Measurements from ENCODE around the gene LRRC36.

The LRRC36 gene

DNA sequence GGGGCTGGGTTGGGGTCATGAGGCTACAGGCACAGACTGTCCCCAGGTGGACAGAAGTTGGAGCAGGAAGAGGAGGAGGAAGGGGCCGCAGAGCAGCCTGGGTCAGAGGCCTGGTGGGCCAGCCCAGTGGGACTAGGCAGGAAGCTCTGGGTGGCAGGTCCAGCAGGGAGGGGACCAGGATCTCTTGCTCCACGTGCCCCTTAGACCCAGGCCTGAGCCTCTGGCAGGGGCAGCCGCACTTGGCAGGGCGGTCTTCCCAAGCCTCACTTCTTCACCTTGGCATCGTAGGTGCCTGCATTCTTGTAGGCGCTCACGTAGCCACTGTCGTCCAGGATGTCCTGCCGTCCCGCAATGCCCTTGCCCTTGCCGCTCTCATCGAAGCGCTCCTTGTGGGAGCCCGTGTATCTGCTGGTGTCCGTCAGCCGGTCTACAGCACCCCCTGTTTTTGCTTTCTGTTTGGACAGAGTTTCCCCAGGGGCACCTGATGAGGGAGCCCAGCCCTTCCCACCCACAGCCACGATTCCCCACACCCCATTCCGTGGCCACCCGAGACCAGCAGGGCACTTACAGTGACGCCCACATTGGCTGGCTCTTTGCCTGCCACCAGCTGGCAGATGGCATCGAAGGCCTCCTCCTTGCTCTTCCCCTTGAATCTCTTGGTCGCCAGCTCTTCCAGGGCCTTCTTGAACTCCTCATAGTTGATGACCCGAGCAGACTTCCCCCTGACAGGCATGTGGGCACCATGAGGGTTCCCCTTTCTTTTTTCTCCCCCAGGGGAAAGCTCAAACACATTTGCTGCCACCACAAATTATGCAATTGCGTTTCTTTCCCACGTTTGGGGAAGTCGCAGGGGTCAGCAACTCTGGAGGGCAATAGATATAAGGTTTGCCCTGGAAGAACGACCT lies 63.5 kb downstream of the LRRC36 start:
- peak in 30 of 51 donors; percentile 25 to 81 (median 50) for DNase-seq

DNA sequence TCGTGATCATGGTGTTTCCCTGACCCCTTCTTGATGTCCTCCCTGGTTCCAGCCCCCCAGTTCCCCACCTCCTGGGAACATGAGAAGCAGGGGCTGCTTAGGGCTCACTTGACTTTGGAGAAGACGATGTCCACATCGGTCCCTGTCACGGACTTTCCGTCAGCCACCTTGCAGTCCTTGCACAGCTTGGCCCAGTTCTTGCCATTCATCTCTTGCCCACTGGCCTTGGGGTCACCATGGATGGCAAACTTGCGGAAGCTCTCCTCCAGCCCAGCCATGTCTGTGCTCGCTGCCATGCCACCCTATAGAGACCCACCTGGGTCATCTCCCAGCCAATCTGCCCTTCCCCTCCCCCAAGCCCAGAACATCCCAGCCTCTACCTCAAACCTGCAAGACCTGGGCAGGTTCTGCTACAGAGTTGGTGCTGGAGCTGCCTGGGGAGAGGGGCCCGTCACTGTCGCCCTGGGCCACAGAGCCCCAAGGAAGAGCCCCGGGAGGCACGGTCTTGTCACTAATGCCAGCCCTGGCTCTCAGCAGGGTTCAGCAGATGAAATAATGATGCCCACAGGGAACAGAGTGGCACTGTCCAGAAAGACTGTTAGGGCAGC lies 64.3 kb downstream of the LRRC36 start:
- DNase-seq: peak in 2 of 51 donors; percentile 54 to 75

DNA sequence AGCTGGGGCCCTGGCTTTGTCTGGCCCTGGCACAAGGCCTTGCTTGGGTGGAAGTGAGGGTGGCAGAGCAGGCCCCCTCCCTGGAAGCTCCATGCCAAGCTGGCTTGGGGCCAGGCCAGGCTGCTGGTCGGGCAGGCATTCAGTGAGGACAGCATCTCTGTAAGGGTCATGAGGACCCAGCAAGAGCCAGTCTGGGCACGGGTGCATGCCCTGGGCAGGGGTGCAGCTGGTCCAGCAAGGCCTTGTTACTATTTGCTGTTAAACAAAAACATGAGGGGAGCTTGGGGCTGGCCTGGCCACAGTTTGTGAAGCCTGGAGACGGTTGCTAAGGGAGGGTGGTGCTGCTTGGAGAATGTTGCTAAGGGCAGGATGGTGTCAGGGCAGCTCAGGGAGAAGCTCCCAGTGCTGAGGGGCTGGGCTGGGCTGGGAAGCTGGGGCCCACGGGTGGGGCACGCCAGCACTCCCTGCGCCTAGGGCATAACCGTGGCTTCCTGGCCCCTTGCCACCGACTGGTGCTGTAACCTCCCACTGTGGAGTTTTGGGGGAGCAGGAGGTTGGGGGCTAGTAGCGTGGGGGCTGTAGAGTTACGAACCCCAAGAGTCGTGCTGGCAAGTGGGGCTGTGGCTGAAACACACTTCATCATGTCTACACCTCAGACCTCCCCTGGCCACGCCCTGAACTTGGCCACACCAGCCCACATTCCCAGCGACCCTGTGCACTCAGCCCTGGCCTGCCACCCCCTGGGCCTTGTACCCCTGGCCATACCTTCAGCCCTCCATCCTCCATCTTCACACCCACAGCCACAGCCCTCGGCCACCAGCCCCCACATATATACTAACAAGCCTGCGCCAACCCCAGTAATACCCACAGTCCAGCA lies 65.0 kb downstream of the LRRC36 start:
- peak in 50 of 51 donors; percentile 54 to 98 (median 90) for DNase-seq

DNA sequence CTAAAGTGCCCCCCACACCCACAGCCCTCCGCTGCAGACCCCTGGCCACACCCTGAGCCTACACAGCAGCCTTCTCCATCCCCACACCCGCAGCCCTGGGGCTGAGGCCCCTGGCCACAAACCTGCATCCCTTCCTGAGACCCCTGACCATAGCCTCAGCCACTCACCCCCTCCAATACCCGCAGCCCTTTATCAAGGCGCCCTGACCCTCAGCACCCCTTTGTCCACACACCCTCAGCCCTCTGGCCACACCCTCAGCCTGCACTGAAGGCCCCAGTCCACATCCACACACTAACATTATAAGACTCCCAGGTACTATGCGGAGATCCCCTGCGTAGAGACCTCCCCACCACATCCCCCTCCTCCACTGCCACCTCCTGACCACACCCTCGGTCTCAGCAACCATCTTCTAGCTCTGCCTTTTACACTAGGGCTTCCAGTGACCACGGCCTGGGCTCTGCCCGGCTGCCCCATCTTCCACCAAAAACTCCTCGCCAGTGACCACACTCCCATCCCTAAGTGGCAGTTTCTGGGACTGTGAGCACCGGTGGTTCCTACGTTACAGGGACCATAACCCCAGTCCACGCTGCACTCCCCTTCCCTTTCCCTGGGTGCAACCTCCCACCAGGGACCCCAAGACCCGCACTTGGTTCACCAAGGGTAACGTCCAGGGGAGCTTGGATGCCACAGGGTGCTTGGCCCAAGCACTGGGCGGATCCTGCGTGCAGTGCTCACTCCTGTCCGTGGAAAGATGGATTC lies 65.9 kb downstream of the LRRC36 start:
- DNase-seq: peak in 1 of 51 donors; percentile 66

DNA sequence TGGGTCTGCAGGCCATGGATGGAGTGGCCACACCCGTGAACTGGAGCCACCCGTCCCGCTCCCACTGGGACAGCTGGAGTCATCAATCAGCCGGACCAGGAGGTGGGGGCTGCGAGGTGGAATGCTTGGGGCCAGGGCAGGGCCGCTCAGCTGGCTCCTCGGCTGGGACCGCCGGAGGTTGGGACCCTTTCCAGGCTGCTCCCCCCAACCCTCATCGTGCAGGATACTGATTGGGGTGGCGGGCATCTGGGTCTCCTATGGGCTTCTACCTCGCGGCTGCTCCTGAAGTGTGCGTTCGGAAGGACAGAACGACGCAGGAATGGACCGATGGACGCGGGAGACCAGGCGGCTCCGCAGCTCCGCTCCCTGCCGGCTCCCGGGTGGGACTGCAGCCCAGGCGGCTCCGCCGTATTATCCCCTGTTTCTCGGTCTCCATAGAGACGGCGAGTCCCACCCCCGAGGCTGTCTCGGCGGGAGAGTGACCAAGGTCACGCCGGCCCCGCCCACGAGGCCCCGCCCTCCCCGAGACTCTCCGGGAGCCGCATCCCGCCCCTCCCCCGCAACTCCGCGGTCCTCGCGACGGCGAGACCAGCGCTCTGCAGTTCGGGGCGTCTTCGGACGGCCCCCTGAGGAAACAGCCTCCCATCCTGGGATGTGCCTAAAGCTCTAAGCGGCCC lies 66.6 kb downstream of the LRRC36 start, which contains the start of gene TPPP3:
Gene TPPP3 (minus strand): TSS at position 388 of the 677 bp plus-strand sequence. CDS start 2,387 bp downstream, outside the sequence.
- peak in 49 of 51 donors; percentile 34 to 96 (median 86) for DNase-seq

DNA sequence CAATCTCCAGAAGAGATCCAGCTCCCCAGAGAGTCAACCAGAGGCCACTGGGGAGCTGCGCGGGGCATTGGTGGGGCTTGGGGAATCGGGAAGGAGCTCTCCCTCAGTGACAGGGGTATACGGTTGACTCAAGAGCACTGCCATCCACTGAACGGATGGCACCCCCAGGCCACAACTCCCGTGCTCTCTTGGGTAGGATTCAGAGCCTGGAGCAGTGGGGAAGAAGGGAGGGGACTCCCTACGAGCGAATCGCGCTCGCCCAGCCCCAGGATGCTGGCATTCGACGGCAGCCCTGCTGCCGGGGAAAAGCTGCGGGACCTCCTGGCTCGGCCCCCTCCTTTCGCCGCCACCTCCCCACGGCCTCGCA lies 67.2 kb downstream of the LRRC36 start:
- DNase-seq: peak in 2 of 51 donors; percentile 36 to 47

DNA sequence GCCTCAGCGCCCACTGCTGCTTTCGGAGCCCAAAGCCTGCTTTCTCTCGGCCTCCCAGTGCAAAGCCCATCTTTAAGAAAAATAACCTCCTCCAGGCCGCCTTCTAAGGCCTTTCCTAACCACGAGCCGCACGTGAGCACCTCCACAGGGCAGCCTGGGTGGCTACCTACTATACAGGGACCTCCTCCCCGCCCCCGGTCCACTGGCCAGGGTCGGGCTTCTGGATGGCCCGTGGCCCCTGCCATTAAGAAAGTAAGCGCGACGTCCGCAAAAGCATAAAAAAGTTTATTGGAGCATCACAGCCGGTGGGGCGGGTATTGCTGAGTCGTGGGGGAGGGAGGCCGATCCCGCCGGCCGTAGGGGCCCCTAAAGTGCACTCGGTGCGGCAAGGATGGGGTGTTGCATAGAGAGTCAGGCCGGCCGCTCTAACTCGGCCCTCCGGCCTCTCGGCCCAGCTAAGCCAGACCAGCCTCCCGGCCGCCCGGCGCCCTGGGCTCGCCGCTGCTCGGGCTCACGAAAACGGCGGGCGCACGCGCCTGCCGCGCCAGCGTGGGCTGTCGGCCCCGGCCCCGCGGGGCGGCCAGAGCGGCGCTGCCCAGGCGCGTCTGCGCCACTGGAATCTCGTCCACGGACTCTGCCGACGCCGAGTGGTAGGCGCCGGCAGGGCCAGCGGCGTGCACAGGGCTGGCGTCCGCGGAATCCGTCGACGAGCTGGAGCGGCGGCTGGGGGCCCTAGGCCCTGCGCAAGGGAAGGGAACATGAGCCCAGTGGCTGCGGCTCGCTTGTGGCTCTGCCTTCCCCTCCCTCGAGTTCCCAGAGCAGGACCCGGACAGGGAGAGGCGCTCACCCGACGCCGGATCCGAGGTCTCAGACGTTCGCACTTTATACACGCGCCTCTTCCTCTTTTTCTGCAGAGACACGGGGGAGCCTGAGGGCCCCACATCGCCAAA lies 67.8 kb downstream of the LRRC36 start:
- peak in 2 of 51 donors; percentile 16 to 23 for DNase-seq

DNA sequence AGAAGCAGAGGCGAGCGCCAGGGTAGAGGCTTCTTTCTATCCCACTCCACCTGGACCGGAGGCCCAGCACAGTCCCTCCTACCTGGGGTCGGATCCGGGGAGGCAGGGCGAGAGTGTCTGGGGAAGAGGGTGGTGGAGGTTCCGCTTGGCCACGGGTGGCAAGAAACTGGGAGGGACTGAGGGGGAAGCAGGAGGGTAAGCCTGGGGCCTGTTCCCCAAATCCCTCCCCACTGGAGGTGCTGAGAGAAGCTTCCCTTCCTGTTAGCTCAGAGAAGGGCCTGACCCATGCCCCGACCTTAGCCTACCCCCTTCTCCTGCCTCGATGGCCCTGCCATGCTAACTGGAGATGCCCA lies 68.5 kb downstream of the LRRC36 start:
- no peak for DNase-seq

DNA sequence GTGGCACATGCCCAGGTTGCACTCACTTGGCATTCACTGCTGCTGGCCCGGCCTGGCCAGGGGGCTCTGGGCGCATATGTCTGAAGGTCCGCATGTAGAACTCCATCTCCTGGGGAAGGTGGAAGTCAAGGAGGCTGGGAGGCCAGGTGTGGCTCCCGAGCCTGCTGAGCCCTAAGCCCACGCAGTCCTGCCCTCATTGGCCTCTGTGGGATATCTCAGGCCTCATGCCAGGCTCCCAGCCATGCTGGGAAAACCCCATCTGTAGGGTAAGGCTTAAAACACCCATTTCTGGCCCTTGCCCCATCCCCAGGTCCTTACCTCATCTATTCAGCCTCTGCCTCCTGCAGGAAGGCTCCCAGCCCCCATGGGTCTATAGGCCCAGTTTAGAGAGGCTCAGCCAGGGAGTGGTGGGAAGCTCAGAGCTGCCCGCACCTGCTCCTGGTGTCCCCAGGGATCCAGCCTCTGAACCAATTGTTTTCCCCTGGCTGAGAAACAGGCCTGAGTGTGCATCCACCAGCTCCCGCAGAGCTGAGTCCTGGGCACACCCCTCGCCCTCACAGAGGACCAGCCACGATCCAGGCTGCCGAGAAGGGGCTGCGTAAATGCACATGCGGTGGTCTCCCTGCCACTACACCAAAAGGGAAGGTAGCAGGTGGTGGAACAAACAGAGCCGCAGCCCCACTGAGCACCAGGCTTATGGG lies 69.0 kb downstream of the LRRC36 start:
- DNase-seq: no peak

DNA sequence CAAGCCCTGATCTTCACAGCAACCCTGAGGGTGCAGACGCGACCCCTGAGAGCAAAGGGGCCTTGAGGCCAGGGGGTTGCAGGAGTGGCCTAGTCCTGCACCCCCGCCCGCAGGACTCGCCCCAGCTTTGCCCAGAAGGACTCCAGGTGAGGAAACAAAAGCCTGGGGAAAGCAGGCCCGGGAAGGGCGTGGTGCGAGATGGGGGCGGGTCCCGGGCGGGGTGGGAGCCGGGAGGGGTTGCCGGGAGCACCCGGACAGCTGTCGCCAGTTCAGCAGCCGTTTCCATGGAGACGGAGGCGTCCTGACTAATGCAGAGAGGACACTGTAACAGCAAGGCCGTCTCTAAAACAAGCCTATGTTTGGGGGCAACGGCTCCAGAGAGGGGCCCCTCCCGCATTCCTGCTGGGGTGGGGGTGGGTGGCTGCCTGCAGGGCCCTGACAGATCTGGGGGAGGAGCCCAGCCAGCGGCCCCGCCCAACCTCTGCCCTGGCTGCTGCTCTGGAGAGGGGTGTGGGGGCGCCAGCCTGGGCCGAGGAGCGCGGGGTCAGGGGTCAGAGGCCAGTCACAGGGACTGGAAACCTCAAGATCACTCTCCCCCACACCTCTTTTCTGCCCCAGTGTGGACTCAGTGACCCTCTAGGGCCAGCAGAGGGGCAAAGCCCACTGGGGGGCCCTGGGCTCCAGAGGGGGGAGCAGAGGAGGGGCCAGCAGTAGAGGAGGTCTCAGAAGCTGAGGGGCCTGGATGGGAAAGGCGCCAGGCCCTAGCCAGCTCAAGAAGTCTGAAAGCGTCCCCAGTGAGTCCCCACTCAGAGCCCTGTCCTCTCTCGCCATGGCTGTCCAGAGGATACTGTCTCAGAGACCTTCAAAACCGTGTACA lies 69.8 kb downstream of the LRRC36 start:
- peak in 29 of 51 donors; percentile 5 to 76 (median 45) for DNase-seq

DNA sequence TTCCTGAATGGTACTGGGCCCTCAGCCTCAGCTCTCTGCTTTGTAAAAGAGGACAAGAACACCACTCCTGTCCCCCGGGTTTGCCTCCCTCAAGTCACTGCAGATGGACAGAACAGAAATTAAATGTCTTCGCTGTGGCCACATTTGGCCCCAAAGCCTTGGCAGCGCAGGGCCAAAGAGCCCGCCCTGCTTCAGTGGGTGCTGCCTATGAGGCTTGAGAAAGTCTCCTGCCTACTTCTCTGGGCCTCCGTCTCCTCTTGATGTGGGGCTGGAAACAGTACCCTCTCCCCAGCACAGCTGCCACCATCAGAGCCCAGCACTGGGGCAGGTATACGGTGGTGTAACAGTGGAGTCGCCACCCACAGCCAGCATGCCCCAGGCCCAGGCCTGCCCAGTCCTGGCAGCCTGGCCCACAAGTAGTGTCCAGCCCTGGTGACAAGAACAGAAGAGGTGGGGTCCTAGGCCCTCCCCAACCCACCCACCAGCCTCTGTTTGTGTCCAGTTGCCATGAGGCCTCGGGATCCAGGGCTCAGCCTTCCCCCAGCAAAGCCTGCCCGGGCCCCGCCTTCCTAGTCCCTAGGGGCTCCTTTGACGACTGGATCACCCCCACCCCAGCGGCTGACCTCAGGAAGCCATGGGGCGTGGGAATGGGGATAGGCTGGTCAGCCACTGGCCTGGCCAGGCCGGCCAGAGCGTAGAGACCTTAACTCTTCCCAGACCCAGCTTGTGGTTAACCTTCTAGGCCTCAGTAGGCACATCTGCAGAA lies 70.6 kb downstream of the LRRC36 start:
- DNase-seq: no peak

DNA sequence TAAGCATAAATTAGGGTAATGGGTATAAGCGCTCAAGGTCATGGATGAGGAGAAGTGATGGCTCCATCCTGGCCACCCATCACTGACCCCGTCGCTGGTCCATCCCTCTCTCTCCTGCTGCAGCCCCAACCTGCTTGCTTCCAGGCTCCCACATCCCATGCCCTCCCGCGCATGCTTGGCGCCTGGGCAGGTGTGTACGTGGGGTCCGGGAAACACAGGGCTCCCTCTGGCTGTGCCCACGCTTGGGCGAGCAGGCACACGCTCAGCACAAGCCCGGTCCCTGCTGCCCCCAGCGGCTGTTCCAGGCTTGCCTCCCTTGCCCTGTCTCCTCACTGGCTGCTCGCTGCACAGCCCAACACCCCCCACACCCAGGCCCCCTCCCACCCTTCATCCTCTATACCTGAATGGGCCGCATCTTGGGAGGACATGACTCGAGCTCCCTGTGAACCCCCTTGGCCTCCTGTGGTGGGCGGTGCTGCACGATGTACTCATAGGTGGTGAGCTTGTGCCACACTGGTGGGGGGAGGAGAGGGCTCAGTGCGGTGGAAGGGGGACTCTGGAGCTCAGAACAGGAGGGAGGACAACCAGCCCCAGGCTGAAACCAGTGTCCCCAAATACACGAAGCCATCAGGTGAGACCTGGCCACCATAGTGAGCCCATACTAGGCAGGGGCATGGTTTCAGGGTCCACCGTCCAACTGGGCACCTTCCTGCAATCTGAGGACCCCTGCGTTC lies 71.4 kb downstream of the LRRC36 start:
- no peak for DNase-seq

DNA sequence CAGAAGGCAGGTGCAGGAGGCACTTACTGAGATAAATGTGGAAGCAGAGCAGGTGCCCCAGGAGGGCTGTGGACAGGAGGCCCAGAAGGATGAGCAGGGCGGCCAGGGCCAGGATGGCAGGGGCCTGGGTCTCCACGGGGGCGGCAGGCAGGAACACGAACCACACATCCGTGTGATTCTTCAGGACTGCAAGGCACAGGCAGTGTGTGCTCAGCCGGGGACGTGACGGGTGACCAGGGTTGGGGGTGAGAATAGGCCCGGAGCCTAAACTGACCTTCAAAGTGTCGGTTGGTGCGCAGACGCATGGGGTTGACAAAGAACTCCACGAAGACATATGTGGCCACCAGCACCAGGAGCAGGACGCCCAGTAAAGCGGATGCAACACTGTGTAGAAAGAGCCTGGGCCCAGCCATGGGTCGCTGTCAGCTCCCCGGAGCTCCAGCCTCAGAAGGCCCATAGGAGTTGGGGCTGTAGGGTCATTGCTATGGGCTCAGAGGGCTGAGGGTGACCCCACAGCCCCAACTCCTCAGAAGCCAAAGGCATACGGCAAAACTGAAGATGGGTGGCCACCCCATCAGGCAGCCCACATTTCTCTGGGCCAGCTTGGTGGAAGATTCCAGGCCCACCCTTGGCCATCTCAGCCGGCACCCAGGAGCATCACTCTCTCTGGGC lies 72.1 kb downstream of the LRRC36 start:
- DNase-seq: no peak

DNA sequence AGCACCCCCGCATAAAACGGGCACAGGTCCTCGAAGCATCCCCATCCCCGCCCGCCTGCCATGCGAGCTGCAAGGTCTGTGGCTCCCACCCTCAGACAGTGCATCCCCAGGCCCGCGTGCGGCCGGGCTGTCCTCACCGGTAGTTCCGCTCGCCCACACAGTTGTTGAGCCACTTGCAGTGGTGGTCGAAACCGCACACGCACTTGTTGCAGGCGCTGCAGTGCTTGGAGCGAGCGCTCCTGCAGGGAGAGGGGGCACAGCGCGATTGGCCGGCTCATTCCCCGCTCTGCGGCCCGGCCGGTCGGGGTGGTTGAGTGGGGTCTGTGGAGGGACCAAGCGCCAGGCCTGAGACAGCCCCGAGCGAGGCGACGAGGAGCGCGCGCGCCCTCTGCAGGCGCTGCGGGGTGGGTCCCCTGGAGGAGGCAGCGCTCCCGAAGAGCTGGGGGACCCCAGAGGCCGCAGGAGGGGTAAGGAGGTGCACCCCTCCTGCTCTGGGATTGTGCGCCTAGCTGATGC lies 72.7 kb downstream of the LRRC36 start:
- DNase-seq: peak in 33 of 51 donors; percentile 9 to 75 (median 40)
